SW 1271 (cell line): ENCODE results near the gene SCN4B.

Experiments used
- DNase-seq, 2 experiments: peaks; one replicate each; lab custom pipeline; 2025; lab: John Stamatoyannopoulos, UW

The SCN4B gene

DNA sequence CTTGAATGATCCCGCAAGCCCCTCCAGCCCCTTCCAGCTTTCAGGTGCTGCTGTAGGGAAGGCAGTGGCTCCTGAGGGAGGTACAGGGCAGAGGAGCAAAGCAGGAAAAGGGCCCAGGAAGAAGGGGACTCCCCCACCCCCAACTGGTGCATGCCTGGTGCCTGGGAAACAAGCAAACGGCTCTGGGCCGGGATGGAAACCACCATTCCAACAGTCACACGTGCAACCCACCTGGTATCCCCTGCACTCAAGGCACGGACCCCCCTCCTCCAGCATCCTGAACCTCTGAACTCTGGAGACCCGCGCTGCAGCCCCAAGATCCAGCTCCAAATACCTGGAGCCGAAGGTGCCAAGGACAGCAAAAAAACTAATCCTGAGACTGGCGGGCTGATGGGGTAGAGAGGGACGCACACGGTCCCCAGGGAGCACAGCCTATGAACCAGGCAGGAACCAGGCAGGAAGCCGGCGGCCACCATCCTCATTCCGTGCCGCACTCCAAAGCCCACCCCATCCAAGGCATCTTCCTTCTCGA is 537 bp downstream of the SCN4B start:
- no peak for DNase-seq

DNA sequence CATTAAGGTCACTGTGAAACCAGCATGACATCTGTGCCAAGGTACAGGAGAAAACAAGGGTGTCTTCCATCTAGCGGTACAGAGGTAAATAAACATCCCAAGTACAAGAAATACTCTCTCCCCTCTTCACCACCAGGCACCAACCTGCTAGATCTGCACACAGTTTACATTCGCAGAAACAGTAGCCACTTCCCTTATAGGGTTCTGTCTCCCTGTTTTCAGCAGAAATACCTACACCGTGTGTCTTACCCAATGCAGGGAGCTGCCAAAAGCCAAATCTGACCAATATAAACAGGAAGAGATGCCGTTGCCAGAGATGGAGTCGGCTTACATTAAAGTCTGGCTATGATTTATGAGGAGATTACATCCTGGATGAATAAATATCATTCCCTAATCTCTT is 1.2 kb downstream of the SCN4B start:
- no peak for DNase-seq

DNA sequence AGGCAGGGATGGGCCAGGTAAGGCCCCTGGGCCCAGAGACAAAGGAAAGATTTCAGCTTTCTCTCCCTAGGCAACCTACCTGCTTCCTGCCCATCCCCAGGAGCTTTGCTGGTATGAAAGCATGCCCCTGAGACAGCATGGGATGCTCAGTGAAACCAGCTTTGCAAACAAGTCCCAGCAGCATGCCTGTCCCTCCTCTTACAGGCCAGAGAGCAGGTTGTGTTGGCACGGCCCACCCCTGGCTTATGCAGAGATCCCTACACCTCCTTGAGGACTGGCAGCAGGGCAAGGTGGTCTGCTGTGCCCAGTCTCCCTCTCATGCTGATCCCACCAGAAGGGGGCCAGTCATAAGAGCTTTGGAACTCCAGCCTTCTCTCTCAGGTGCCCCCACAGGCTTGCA is 3.1 kb downstream of the SCN4B start:
- DNase-seq: no peak

DNA sequence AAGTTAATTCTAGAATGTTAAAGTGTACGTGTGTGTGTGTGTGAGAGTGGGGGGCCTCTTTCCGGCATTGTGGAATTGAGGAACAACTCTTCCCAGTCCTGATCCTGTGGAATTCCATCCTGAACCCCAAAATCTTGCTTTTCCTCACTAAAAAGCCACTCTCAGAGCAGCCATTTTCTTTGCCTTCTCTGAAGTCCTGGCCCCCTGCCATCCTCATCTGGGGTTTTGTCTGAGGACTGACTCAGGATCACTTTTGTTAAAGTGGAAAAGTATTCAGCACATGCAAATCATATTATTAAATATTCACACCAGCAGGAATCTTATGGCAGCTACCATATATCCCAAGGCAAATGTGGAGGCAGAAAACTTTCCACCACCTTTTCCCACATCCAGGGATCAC is 3.8 kb downstream of the SCN4B start:
- no peak for DNase-seq

DNA sequence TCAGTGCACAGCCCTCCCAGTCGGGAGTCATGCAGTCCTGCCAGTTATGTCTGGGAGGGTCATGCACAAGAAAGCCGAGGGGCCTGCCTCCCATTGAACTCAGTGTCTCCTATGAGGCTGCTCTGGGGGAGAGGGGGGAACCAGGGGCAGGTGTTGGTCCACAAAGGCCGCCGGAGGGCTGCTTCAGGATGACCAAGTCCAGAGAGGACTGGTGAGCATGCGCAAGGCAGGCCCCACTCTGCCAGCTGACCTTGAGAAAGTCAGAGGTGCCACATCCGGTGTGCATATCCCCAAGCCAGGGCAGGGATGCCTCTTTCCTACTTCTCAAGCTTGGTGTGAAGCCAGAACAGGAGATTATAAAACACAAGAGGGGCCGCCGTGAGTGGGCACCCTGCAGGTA is 4.4 kb downstream of the SCN4B start:
- no peak for DNase-seq

DNA sequence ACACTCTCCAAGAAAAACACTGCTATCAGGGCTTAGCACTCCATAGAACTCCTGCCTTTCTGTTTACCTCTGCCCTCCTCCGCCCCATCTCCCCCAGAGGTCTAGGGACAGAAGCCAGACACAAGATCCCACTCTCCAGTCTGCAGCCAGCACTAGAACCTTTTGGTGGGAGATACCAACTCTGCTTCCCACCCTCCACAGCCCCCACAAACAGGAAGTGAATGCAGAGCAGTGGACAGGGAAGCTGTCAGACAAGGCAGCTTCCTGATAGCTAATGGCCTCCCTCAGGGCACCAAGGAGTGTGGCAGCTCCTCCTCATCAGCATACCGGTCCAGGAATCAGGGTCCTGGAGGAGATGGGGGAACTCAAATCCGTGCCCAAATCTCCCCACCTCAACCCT is 5.1 kb downstream of the SCN4B start:
- DNase-seq: no peak

DNA sequence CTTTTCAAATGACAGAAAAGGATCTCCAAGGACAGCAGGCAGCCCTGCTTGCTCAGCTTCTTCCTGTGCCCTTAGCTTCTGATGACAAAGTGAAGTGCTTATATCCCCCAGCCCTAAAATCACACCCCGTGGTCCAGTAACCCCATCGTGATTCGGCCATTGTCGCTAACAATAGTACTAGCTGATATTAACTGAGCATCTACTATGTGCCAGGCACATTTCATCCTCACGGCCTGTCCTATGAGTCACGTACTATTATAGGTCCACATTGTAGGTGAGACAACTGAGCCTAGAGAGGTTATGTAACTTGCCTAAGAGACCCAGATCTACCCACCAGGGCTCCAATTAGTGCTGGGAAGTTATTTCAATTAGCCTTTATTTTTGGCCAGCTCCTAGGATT is 6.1 kb downstream of the SCN4B start:
- no peak for DNase-seq

DNA sequence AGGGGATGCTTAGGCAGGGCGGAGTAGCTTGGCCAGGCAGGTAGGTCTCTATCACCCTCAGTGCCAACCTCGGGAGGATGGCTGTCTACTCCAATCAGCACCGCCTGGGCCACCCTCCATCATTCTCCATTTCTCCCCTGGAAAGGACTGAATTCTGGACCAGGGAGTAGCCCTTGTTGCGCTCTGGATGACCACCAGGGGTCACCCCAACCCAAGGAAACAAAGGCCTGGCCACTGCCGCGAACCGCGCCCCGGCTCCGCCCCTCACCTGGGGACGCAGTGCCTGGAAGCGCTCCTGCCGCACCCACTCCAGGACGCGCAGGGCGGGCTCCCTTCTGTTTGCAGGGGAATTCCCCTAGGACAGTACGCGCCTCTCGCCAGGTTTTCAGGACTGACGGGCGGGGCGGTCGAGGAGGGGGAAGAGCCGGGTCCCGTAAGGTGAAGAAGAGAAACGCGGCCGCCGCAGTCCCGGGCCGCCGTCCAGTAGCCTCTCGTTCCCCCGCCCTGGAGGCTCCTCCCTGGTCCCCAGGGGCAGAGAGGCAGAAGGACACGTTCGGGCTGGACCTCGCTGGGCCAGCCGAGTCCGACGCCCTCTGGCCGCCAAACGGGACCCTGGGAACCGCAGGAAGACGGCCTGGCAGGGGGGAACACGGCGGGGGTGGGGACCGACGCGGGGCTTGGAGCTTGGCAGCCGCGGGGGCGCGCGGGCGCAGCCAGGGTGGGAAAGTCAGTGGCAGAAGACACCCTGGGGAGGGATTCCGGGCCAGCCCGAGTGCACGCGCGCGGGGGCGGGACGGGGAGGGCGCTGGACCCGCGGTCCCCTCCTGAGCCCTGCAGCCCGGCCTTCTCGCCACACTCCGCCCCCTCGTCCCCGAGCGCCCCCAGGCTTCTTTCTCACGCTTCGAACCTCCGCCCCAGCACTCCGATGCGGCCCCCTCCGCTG is 7.1 kb downstream of the SCN4B start:
- DNase-seq: peak in 1 of 2 experiments; percentile 51

DNA sequence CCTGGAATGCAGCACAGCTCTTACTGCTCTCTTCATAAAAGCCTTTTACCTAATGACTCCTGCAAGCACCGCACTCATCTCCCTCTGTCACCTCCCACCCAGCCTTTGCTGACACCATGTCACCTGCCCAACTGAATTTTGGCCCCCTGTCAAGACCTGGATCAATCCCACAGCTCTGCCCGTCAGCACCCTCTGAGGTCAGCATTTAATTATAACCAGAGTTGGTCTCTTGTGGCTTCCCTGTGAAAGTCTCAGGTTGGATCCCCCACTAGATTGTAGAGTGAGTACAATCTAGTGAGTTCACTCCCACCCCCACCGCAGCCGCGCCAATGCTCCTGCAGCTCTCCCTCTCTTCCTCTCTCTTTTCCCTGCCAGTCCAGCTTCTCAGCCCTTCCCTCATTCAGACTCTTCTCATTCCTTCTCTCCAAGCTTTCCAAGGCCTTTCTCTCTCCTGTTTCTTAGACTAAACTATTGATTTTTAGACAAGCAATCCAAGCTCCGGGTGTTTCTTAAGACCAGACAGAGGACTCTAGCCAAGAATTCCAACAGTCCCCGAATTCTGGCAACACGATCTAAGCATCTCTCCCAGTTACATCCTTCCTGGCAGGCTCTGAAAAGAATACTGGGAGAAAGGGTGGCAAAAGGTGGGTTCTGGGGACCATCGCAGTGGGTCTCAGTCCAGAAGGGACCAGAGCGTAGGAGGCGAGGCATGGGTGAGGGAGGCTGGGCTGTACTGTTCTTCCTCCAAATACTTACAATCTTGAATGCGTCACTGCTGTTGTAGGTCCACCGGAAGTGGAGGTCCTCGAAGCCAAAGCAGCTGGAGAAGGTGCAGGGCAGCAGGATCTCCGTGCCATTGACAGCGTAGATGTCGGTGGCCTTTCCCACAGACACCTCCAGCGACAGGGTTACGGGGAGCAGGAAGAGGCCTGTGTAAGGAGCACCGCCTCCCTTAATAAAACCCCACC is 8.0 kb downstream of the SCN4B start:
- no peak for DNase-seq

DNA sequence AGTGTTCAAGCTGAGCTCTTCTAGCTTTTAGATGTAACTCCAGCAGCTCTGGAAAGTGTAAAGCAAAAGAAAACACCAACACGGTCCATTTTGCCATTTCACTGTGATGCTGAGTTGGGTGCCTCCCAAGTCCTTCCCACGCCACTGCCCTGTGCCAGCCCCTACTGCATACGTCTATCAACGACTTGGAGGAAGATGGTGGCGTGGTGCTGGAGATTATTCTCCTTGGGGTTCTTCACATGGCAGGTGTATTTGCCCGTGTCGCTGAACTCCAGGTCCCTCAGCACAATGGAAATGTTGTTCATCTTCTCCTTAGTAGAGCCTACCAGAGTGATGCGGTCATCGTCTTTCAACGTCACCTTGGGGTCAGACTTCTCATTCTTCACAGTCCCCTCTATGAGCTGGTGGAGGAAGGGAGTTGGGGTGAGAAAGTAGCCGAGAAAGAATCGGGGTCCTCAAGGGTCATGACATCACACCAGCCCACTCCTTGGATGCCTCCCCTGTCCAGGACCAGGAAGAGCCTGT is 8.9 kb downstream of the SCN4B start:
- DNase-seq: no peak

DNA sequence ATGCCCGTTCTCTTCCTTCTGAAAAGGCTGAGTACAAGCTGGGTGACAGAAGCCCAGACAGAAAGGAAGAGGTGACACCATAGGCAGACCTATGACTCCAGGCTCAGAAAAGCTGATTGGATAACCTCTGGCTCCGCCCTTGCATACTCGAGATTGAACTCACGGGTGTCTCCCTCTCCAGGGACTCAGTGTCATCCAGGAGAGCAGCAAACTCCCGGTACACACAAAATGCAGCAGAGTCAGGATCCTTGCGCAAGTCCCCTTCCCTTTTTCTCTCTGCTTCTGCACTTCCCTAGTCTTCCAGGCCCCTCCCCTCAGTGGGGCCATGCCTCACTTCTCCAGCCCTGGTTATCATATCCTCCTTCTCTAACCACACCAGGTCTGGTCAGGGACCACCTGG is 9.8 kb downstream of the SCN4B start:
- no peak for DNase-seq

DNA sequence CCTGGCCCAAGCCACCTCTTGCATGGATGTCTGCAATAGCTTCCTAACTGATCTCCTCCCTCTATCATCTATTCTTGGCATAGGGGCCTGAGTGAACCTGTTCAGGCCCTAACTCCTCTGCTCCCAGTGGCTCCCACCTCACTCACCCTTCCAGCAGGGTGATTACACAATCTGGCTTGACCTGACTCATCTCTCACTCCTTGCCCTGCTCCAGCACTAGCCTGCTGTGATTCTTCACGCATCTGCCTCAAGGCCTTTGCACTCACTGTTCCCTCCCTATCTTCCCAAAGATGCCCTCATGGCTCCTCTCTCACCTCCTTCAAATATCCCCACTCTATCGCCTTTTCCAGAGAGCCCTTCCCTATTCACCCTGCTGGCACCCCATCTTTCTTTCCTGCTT is 10.5 kb downstream of the SCN4B start:
- no peak for DNase-seq

DNA sequence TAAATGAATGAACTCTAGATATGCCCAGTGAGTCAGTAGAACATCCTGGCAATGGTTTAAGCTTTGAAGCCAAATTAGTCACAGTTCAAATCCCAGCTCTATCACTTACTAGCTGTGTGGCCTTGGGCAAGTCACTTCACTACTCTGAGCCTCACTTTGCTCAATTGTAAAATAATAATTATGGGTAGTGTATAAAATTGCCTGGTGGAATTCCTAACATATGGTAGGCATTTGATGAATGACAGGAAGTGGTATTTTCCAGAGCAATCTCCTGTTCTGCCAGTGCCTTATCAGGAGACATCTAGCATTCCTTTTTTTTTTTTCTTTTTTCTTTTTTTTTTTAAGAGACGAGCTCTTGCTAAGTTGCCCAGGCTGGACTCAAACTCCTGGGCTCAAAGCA is 13.0 kb downstream of the SCN4B start:
- no peak for DNase-seq

DNA sequence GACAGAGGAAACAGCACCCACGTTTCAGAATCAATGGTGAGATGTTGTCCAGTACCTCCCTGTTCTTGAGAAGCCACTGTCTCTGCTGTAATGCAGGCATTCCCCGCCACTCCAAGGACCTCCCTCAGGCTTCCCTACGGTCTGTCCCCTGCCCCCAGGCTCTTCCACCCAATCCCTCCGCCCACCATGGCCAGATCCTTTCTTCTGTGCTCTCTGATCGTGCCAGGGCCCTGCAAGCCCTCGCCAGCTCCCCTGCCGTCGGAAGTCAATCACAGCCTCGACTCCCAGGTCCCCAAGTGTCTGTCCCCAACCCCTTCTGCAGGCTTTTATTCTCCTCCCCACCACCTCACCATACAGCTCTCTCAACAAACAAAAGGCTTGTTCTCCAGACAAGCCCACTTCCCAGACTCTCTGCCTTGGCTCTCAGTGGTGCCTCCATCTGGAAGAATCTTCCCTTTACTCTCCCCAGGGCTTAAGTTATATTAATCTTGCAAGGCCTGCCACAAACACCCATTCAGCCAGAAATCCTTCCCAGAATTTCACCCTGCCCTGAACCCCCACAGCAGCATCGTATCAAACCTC is 13.7 kb downstream of the SCN4B start:
- DNase-seq: no peak

DNA sequence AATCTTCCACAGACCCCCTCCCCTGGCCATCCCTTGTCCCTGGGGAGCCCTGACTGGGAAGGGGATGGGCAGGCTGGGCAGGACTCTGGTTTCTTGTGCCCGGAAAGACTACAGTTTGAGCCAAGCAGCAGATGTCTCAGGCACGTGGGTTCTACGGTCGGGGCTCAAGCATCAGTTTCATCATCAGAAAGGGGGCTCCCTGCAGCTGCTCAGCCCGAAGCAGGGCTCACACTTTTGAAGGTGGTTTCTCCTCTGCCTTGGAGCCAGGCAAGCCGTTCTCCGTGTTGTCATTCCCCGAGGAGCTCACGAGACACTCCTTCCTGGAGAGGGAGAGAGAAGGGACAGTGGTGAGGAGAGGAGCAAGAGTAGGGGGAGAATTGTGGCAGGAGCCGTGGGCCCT is 15.8 kb downstream of the SCN4B start:
- DNase-seq: no peak

DNA sequence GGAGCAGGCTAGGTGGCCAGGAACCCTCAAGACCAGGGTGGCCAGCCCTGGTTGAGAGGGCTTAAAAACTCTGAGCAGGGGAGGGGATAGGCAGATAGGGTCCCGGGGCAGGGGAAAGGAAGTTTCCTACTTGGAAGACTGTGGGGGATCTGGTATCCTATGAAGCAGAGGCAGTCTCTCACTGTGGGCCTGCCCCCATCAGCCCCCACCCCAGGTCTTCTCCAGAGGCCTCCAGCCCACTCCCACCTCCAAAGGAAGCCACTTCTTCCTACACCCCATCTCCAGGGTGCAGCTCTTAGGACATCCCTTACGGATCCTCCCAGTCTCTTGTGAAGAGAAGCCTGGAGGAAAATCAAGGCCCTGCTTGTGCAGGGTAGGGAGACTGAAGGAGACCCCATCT is 16.3 kb downstream of the SCN4B start:
- no peak for DNase-seq

DNA sequence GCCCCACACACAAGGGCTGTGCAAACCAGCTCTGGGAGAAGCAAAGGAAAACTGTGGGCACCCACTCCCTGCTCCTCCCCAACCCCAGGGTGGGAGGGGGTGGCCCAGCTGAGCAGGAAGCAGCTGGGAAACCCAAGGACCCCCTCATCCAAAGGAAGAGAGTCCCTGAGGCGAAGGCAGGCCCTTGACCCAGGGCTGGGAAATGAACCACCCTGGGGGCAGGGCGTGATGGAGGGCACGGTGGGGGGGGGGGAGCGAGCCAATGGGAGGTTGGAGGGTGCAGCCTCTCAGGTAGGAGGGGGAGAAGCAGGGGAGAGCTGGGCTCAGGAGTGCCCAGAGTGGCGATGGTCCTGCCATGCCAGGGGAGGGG is 16.8 kb downstream of the SCN4B start:
- no peak for DNase-seq

DNA sequence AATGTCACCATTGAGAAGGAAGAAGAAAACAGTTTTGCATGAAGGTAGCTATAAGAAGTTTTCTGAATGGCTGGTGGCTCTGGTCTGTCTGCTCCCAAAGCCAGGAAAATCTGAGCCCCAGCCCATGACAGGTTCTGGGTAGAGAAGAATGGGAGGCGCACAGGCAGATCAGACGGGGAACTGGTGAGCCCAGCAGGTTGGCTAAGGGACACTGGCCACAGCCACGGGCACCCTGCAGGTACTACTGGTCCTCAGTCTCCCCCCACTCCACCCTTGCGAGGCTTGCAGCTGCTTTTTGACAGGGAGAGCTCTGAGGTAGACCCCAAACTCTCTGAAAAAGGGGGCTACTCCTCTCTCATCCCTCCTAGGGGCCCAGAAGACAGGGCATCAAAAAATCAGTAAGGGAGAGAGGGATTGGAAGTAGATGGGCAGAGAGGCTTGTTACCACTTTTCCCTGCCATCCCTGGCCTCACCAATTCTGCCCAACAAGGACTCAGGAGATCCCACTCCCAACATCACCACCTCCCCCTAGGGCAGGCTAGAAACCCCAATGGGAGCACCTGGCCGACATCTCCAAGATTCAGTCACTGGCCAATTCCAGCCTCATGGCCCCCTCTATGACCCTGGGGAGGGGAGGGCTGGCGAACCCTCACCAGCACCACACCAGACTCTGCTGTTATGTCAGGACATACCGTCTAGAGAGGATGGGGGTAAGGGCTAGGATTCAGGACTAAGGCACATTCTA is 17.4 kb downstream of the SCN4B start:
- DNase-seq: no peak

DNA sequence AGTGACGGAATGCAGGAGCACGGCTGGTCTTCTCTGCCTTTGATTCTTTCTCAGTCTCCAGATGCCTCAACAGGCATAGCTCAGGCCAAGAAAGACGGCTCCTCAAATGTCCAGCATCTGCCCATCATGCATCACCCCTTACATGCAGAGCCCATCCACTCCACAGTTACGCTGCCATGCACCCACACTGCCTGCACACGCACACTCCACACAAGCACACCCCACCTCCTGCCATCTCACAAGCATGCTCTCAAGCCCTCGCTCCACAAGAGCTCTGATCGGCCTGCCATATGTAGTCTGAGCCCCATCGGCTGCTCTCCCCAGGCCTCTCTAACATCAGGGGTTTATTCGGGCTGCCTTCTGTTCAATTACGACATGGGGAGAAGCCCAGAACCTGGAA is 18.8 kb downstream of the SCN4B start:
- DNase-seq: no peak

DNA sequence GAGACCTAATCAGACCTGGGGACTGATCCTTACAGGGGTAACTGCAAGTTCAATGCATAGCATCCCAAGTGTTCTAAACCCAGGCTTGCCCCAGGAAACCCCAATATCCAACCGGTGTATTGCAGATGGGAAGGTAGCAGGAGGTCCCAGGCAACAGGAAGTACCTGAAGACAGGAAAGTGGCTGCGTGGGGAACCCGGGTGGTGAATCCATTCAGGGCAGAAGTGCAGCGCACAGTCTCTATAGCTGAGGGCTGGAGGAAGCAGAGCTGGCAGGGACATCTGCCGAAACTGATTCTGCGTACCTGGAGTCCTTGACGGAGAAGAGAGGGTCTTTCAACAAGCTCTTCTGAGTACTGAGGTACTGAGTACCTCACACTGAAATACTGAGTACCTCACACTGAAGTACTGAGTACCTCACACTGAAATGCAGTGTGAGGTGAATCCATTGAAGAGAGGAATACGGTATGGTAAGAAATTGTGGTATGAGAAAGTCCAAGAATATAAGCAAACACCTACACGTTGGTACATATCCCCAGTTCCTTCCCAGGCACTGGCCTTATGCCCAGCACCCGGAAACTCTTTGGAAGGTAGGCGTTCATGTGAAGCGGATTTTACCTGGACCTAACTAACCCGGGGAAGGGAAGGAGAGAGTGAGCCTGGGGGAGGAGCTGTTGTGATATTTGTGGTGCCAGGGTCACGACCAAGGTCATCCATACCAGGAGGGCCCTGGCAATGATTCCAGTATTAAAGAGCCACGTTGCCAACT is 20.1 kb downstream of the SCN4B start:
- DNase-seq: no peak
